WTC11 (cell line): ENCODE results near the gene C1QTNF1.

Experiments used
- ATF1 ChIP-seq: sonication (generic); formaldehyde crosslinking; IDR thresholded peaks from 2 replicates; pipeline ENCODE4 v1.8.1; 2023; ENCODE audit warnings: mild to moderate bottlenecking, moderate library complexity, missing genetic modification reagents
- ATF3 ChIP-seq: sonication (generic); formaldehyde crosslinking; conservative IDR thresholded peaks from 2 replicates; pipeline ENCODE4 v1.8.1; 2022; ENCODE audit warnings: mild to moderate bottlenecking, missing genetic modification reagents
- CTCF ChIP-seq: fragments of 200-600 bp; IDR thresholded peaks from 2 replicates; pipeline ENCODE4 v1.8.0; 2022; ENCODE audit warnings: antibody characterized with exemption
- ETV6 ChIP-seq: sonication (generic); formaldehyde crosslinking; IDR thresholded peaks from 2 replicates; pipeline ENCODE4 v1.8.1; 2022; ENCODE audit warnings: mild to moderate bottlenecking, missing genetic modification reagents
- FOXK1 ChIP-seq: sonication (generic); formaldehyde crosslinking; IDR thresholded peaks from 2 replicates; pipeline ENCODE4 v1.8.0; 2022; ENCODE audit warnings: mild to moderate bottlenecking, moderate library complexity, missing genetic modification reagents
- NFE2L1 ChIP-seq: sonication (generic); formaldehyde crosslinking; IDR thresholded peaks from 2 replicates; pipeline ENCODE4 v1.8.1; 2023; ENCODE audit warnings: missing genetic modification reagents
- TCF7 ChIP-seq: sonication (generic); formaldehyde crosslinking; IDR thresholded peaks from 2 replicates; pipeline ENCODE4 v1.8.0; 2022; ENCODE audit warnings: mild to moderate bottlenecking, low read depth, missing genetic modification reagents, moderate library complexity
- TEAD4 ChIP-seq: sonication (generic); formaldehyde crosslinking; IDR thresholded peaks from 2 replicates; pipeline ENCODE4 v1.8.0; 2022; ENCODE audit warnings: mild to moderate bottlenecking, missing genetic modification reagents
- USF1 ChIP-seq: sonication (generic); formaldehyde crosslinking; IDR thresholded peaks from 2 replicates; pipeline ENCODE4 v1.8.0; 2022; ENCODE audit warnings: mild to moderate bottlenecking, missing genetic modification reagents
- ZNF232 ChIP-seq: sonication (generic); formaldehyde crosslinking; IDR thresholded peaks from 2 replicates; pipeline ENCODE4 v1.8.0; 2022; ENCODE audit warnings: mild to moderate bottlenecking, missing genetic modification reagents
- ZNF263 ChIP-seq: sonication (generic); formaldehyde crosslinking; IDR thresholded peaks from 2 replicates; pipeline ENCODE4 v1.8.1; 2022; ENCODE audit warnings: low read depth, mild to moderate bottlenecking, moderate library complexity, missing genetic modification reagents
- ZNF416 ChIP-seq: fragments of 250-450 bp; sonication (Bioruptor Pico); IDR thresholded peaks from 2 replicates; pipeline ENCODE4 v1.9.0; 2021; ENCODE audit warnings: mild to moderate bottlenecking, inconsistent platforms

GRCh38 chr17:78996781-78997201, 27.2 kb upstream of the C1QTNF1 start:
- no peak for TF ChIP-seq CTCF
- no peak for TF ChIP-seq ETV6 (CRISPR knock-in tag)
- no peak for TF ChIP-seq ZNF416
- TF ChIP-seq ATF3 (CRISPR knock-in tag): no peak
- TF ChIP-seq TCF7: no peak
- TF ChIP-seq ZNF263 (CRISPR knock-in tag): no peak
- TF ChIP-seq TEAD4 (CRISPR knock-in tag): no peak
- no peak for TF ChIP-seq ATF1 (CRISPR knock-in tag)
- no peak for TF ChIP-seq USF1
- TF ChIP-seq FOXK1 (CRISPR knock-in tag): no peak
- no peak for TF ChIP-seq NFE2L1
- no peak for TF ChIP-seq ZNF232
